IMR-90 (cell line): ENCODE results near the gene VPS39. TPM values are rescaled to one million over a fixed set of nuclear protein-coding genes. Genes with fewer than 3 reads are reported as not detected.

Source experiments
- ATAC-seq: fragments of 200-7000 bp; cut with Tn5 transposase; 2 replicates; pipeline ENCODE4 v1.9.1; 2020; ENCODE audit warnings: low read depth, mild to moderate bottlenecking, moderate library complexity
- BruUV-seq: library from RNA; stranded (reverse); fragments of 400-500 nt; replicated peaks from 2 replicates; lab custom pipeline; 2021; lab: Mats Ljungman, UMichigan
- CTCF ChIA-PET: fragments of 300-600 bp; formaldehyde crosslinking; extraction: SDS; loops from one replicate; lab custom pipeline; 2021; ENCODE audit warnings: antibody characterized with exemption; lab: Yijun Ruan, JAX
- POLR2A ChIA-PET: fragments of 300-600 bp; sonication (Branson Sonifier 250); formaldehyde crosslinking; loops from one replicate; lab custom pipeline; 2022; ENCODE audit warnings: antibody characterized with exemption; ENCODE audit not compliant: unreplicated experiment; lab: Charles Lee
- DNase-seq: peaks from one replicate; pipeline ENCODE4 v3.0.0; 2013
- H2AFZ ChIP-seq: replicated peaks from 2 replicates; pipeline ENCODE3; 2013; ENCODE audit warnings: low read length, mild to moderate bottlenecking; ENCODE audit not compliant: poor library complexity
- H2AK5ac ChIP-seq: 2 replicates; pipeline ENCODE4 v1.6.1; 2013; ENCODE audit warnings: low read depth, low read length, inconsistent platforms
- H2AK9ac ChIP-seq: replicated peaks from 2 replicates; pipeline ENCODE3; 2013; ENCODE audit warnings: mild to moderate bottlenecking, low read depth, low read length, moderate library complexity; ENCODE audit not compliant: poor library complexity
- H2BK120ac ChIP-seq: 2 replicates; pipeline ENCODE4 v1.6.1; 2013; ENCODE audit warnings: low read depth, low read length, inconsistent platforms
- H2BK15ac ChIP-seq: 3 replicates; pipeline ENCODE4 v1.6.1; 2013; ENCODE audit warnings: low read depth, low read length, inconsistent platforms
- H2BK20ac ChIP-seq: 2 replicates; pipeline ENCODE4 v1.6.1; 2013; ENCODE audit warnings: low read depth, mild to moderate bottlenecking, inconsistent platforms, low read length, moderate library complexity
- H2BK5ac ChIP-seq: 2 replicates; pipeline ENCODE4 v1.6.1; 2013; ENCODE audit warnings: mild to moderate bottlenecking, low read depth, low read length, inconsistent platforms; ENCODE audit not compliant: poor library complexity, severe bottlenecking
- H3K14ac ChIP-seq: replicated peaks from 2 replicates; pipeline ENCODE4 v1.6.1; 2013; ENCODE audit warnings: low read depth, low read length, inconsistent platforms
- H3K18ac ChIP-seq: 2 replicates; pipeline ENCODE4 v1.6.1; 2013; ENCODE audit warnings: low read depth, low read length, control low read depth
- H3K23ac ChIP-seq: 2 replicates; pipeline ENCODE4 v1.6.1; 2013; ENCODE audit warnings: low read depth, low read length, inconsistent platforms
- H3K27ac ChIP-seq: 2 replicates; pipeline ENCODE4 v1.5.1; 2013; ENCODE audit warnings: mild to moderate bottlenecking, control low read depth, low read length; ENCODE audit not compliant: insufficient read depth
- H3K27me3 ChIP-seq: 2 replicates; pipeline ENCODE4 v1.6.1; 2013; ENCODE audit warnings: low read length; ENCODE audit not compliant: control insufficient read depth, insufficient read depth
- H3K36me3 ChIP-seq: 2 replicates; pipeline ENCODE4 v1.6.1; 2013; ENCODE audit warnings: low read length, mixed read lengths; ENCODE audit not compliant: control insufficient read depth, insufficient read depth
- H3K4ac ChIP-seq: 2 replicates; pipeline ENCODE4 v1.6.1; 2013; ENCODE audit warnings: low read depth, low read length, inconsistent platforms
- H3K4me1 ChIP-seq: 2 replicates; pipeline ENCODE4 v1.6.1; 2013; ENCODE audit warnings: low read length, mixed read lengths; ENCODE audit not compliant: control insufficient read depth, insufficient read depth
- H3K4me2 ChIP-seq: 2 replicates; pipeline ENCODE4 v1.6.1; 2013; ENCODE audit warnings: low read depth, mild to moderate bottlenecking, control low read depth, low read length, moderate library complexity
- H3K4me3 ChIP-seq: 2 replicates; pipeline ENCODE4 v1.5.1; 2013; ENCODE audit warnings: low read depth, mild to moderate bottlenecking, control low read depth, low read length, moderate library complexity; ENCODE audit not compliant: insufficient read depth
- H3K56ac ChIP-seq: 2 replicates; pipeline ENCODE4 v1.6.1; 2013; ENCODE audit warnings: low read length, inconsistent platforms; ENCODE audit not compliant: insufficient read depth; ENCODE audit errors: extremely low read depth
- H3K79me1 ChIP-seq, 2 experiments: 2 replicates each; pipeline ENCODE4 v1.6.1; 2013; ENCODE audit warnings: low read length in 2 of 2, inconsistent platforms in 1 of 2, low read depth in 1 of 2
- H3K9ac ChIP-seq: 2 replicates; pipeline ENCODE4 v1.6.1; 2013; ENCODE audit warnings: low read depth, low read length, control low read depth
- H3K9me1 ChIP-seq: 2 replicates; pipeline ENCODE4 v1.6.1; 2013; ENCODE audit warnings: low read length, inconsistent platforms; ENCODE audit not compliant: insufficient read depth
- H3K9me3 ChIP-seq: 2 replicates; pipeline ENCODE4 v1.6.1; 2013; ENCODE audit warnings: low read length; ENCODE audit not compliant: control insufficient read depth, insufficient read depth
- H4K20me1 ChIP-seq: 2 replicates; pipeline ENCODE4 v1.6.1; 2013; ENCODE audit warnings: low read length, inconsistent platforms; ENCODE audit not compliant: insufficient read depth
- H4K5ac ChIP-seq: 2 replicates; pipeline ENCODE4 v1.6.1; 2013; ENCODE audit warnings: mild to moderate bottlenecking, low read depth, low read length, control low read depth
- H4K8ac ChIP-seq, 2 experiments: 2 replicates each; pipeline ENCODE4 v1.6.1; 2013; ENCODE audit warnings: low read depth in 2 of 2, low read length in 2 of 2, control low read depth in 1 of 2, inconsistent platforms in 1 of 2
- H4K91ac ChIP-seq: 2 replicates; pipeline ENCODE4 v1.6.1; 2013; ENCODE audit warnings: low read depth, low read length, inconsistent platforms; ENCODE audit not compliant: insufficient read depth
- BHLHE40 ChIP-seq: fragments of 150-350 bp; IDR thresholded peaks from 2 replicates; pipeline ENCODE4 v1.6.1; 2016; ENCODE audit warnings: mild to moderate bottlenecking, low read depth, low read length
- CEBPB ChIP-seq: IDR thresholded peaks from 2 replicates; pipeline ENCODE4 v1.6.1; 2012; ENCODE audit warnings: low read depth, low read length, improper control_type of control experiment
- CHD1 ChIP-seq: IDR thresholded peaks from 2 replicates; pipeline ENCODE4 v1.6.1; 2012; ENCODE audit warnings: low read depth, low read length, improper control_type of control experiment
- FOS ChIP-seq: fragments of 150-350 bp; IDR thresholded peaks from 2 replicates; pipeline ENCODE4 v1.6.1; 2016; ENCODE audit warnings: low read depth, low read length
- MAFK ChIP-seq: IDR thresholded peaks from 2 replicates; pipeline ENCODE4 v1.6.1; 2012; ENCODE audit warnings: low read depth, low read length, improper control_type of control experiment
- MAZ ChIP-seq: IDR thresholded peaks from 2 replicates; pipeline ENCODE4 v1.6.1; 2012; ENCODE audit warnings: low read depth, mild to moderate bottlenecking, low read length, improper control_type of control experiment, moderate library complexity, borderline replicate concordance
- MXI1 ChIP-seq: IDR thresholded peaks from 2 replicates; pipeline ENCODE4 v1.6.1; 2012; ENCODE audit warnings: low read depth, mild to moderate bottlenecking, low read length, moderate library complexity, borderline replicate concordance
- NFE2L2 ChIP-seq: fragments of 150-350 bp; IDR thresholded peaks from 2 replicates; pipeline ENCODE4 v1.6.1; 2016; ENCODE audit warnings: low read depth, mild to moderate bottlenecking, low read length
- POLR2A ChIP-seq: IDR thresholded peaks from 2 replicates; pipeline ENCODE4 v1.6.1; 2012; ENCODE audit warnings: mild to moderate bottlenecking, low read depth, low read length
- RAD21 ChIP-seq: IDR thresholded peaks from 2 replicates; pipeline ENCODE4 v1.6.1; 2012; ENCODE audit warnings: low read length, improper control_type of control experiment
- RCOR1 ChIP-seq: IDR thresholded peaks from 2 replicates; pipeline ENCODE4 v1.6.1; 2012; ENCODE audit warnings: mild to moderate bottlenecking, low read length, improper control_type of control experiment; ENCODE audit not compliant: insufficient replicate concordance
- RFX5 ChIP-seq: IDR thresholded peaks from 2 replicates; pipeline ENCODE4 v1.8.0; 2012; ENCODE audit warnings: low read depth, mild to moderate bottlenecking, low read length, moderate library complexity
- SMC3 ChIP-seq: fragments of 150-350 bp; IDR thresholded peaks from 2 replicates; pipeline ENCODE4 v1.6.1; 2016; ENCODE audit warnings: low read depth, mild to moderate bottlenecking, antibody characterized with exemption, low read length, moderate library complexity
- WGBS, 2 experiments: methylation state at CpG; one replicate each; pipeline versions ENCODE4 v1.1.5 to v1.1.7; 2013; ENCODE audit warnings: missing lambda C conversion rate in 2 of 2; ENCODE audit not compliant: insufficient read length in 1 of 2; ENCODE audit errors: extremely low coverage in 2 of 2; 5-methylcytosine and 5-hydroxymethylcytosine counted together
- dilution Hi-C: fragments of 300-500 bp; cut with HindIII; formaldehyde crosslinking; loops from one replicate; pipeline ENCODE4 v1.14.3; 2018; ENCODE audit warnings: low sequenced_read_pairs; ENCODE audit not compliant: unreplicated experiment
- in situ Hi-C: fragments of 300-500 bp; cut with MboI; formaldehyde crosslinking; loops from 3 replicates; pipeline ENCODE4 v1.14.3; 2019; ENCODE audit warnings: low sequenced_read_pairs, inconsistent platforms, mixed read lengths
- intact Hi-C: fragments of 100-400 bp; cut with micrococcal nuclease; formaldehyde crosslinking; loops from 2 replicates; pipeline ENCODE4 v1.10.0; 2022
- polyA plus RNA-seq, 3 experiments: library from polyadenylated mRNA; depleted of rRNA; stranded (reverse); fragments of >200 nt; gene quantifications; 2 replicates each; pipeline ENCODE4 v1.2.3, GENCODE V29; 2012; ENCODE audit warnings: low replicate concordance in 1 of 3
- total RNA-seq: library from RNA; depleted of rRNA; stranded (reverse); fragments of >200 nt; gene quantifications from 2 replicates; pipeline ENCODE4 v1.2.3, GENCODE V29; 2012
- TF ChIP-seq, protein P1 (sequence below): fragments of 150-350 bp; IDR thresholded peaks from 2 replicates; pipeline ENCODE4 v1.6.1; 2017; ENCODE audit warnings: mild to moderate bottlenecking, antibody characterized with exemption, low read length, low read depth
- TF ChIP-seq, protein P2 (sequence below): fragments of 150-350 bp; IDR thresholded peaks from 2 replicates; pipeline ENCODE4 v1.6.1; 2016; ENCODE audit warnings: low read depth, mild to moderate bottlenecking, low read length, moderate library complexity, borderline replicate concordance
- TF ChIP-seq, protein P3 (sequence below): conservative IDR thresholded peaks from 2 replicates; pipeline ENCODE4 v1.5.1; 2012; ENCODE audit warnings: mild to moderate bottlenecking, low read depth, low read length, improper control_type of control experiment

The VPS39 gene
- total and polyA plus RNA-seq, 2 of the 4 experiments (the other 2 are of a cell fraction), result 49.7 to 52.2 TPM

DNA sequence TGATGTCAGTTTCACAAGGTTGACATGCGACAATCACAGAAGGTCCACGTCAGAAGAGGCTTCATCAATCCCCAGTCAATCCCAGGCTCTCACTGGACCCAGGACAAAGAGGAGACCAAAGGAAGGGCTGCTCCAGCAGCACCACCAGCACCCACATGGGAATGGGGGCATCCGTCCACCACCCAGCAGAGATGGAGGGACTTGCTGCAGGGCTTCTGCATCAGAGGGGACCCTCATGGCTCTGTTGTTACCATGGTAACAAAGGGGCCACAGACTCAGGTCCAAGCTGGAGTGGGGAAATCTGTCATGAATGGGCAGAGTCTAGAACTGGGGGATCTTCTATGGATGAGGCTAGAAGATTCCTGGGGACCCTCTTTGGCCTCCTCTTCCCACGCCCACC is 64.7 kb downstream of the VPS39 start:
- H3K79me1 ChIP-seq, result no peaks in the 10 kb centered on the region
- H2BK120ac ChIP-seq, result no peak overlapping the region
- DNase-seq (no peak), ATAC-seq (no peak)
- no peak overlapping the region for H3K4me2 ChIP-seq
- peaks cover 67% of the 10 kb centered on the region for H3K27me3 ChIP-seq
- no peak overlapping the region for H4K5ac ChIP-seq
- H3K56ac ChIP-seq, result no peak overlapping the region
- H3K4me3 ChIP-seq, result no peak overlapping the region
- no peak overlapping the region for H3K4ac ChIP-seq
- no peak overlapping the region for H3K14ac ChIP-seq
- no peak overlapping the region for H2AFZ ChIP-seq
- ChIA-PET POLR2A (no interaction called here), CTCF (no interaction called here)
- H2BK20ac ChIP-seq, result no peak overlapping the region
- H3K9me3 ChIP-seq, result peaks cover 3% of the 10 kb centered on the region; the same call in 1 of the 2 replicates
- H4K8ac ChIP-seq, result no peak overlapping the region
- no peaks in the 10 kb centered on the region for H3K36me3 ChIP-seq
- WGBS, 2 experiments, result no CpG with 5 or more reads among the region's 4 CpGs
- dilution Hi-C loops, result no loop called here
- no peaks in the 10 kb centered on the region for H3K9me1 ChIP-seq
- no peak overlapping the region for H3K18ac ChIP-seq
- H3K9ac ChIP-seq, result no peak overlapping the region
- H3K23ac ChIP-seq, result no peak overlapping the region
- TF ChIP-seq SMC3 (no peak), FOS (no peak), NFE2L2 (no peak), MAZ (no peak), RFX5 (no peak), POLR2A (no peak), BHLHE40 (no peak), MXI1 (no peak), CEBPB (no peak), RAD21 (no peak), RCOR1 (no peak), MAFK (no peak), CHD1 (no peak)
- TF ChIP-seq, protein P1, sequence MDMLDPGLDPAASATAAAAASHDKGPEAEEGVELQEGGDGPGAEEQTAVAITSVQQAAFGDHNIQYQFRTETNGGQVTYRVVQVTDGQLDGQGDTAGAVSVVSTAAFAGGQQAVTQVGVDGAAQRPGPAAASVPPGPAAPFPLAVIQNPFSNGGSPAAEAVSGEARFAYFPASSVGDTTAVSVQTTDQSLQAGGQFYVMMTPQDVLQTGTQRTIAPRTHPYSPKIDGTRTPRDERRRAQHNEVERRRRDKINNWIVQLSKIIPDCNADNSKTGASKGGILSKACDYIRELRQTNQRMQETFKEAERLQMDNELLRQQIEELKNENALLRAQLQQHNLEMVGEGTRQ, result no peak
- TF ChIP-seq, protein P2, sequence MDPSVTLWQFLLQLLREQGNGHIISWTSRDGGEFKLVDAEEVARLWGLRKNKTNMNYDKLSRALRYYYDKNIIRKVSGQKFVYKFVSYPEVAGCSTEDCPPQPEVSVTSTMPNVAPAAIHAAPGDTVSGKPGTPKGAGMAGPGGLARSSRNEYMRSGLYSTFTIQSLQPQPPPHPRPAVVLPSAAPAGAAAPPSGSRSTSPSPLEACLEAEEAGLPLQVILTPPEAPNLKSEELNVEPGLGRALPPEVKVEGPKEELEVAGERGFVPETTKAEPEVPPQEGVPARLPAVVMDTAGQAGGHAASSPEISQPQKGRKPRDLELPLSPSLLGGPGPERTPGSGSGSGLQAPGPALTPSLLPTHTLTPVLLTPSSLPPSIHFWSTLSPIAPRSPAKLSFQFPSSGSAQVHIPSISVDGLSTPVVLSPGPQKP, result no peak
- TF ChIP-seq, protein P3, sequence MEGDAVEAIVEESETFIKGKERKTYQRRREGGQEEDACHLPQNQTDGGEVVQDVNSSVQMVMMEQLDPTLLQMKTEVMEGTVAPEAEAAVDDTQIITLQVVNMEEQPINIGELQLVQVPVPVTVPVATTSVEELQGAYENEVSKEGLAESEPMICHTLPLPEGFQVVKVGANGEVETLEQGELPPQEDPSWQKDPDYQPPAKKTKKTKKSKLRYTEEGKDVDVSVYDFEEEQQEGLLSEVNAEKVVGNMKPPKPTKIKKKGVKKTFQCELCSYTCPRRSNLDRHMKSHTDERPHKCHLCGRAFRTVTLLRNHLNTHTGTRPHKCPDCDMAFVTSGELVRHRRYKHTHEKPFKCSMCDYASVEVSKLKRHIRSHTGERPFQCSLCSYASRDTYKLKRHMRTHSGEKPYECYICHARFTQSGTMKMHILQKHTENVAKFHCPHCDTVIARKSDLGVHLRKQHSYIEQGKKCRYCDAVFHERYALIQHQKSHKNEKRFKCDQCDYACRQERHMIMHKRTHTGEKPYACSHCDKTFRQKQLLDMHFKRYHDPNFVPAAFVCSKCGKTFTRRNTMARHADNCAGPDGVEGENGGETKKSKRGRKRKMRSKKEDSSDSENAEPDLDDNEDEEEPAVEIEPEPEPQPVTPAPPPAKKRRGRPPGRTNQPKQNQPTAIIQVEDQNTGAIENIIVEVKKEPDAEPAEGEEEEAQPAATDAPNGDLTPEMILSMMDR, result no peak
- no peaks in the 10 kb centered on the region; the same call in 1 of the 2 replicates for H4K20me1 ChIP-seq
- H3K4me1 ChIP-seq, result no peaks in the 10 kb centered on the region
- BruUV-seq, result no TSS peak
- H2AK5ac ChIP-seq, result no peak overlapping the region
- no peak overlapping the region for H2AK9ac ChIP-seq
- in situ Hi-C loops, result no loop called here
- intact Hi-C loops, result no loop called here
- no peak overlapping the region for H3K27ac ChIP-seq
- H2BK5ac ChIP-seq, result no peak overlapping the region
- H2BK15ac ChIP-seq, result no peak overlapping the region
- no peak overlapping the region for H4K91ac ChIP-seq
